GM10847 (cell line): Measurements from ENCODE around the gene RUNX2.

ENCODE experiments used
- POLR2A ChIP-seq: IDR thresholded peaks from 2 replicates; pipeline ENCODE4 v1.6.1; 2011; ENCODE audit not compliant: insufficient read length; ENCODE audit errors: extremely low read depth

The RUNX2 gene

GRCh38 chr6:45327956-45328522 is at the start of gene RUNX2:
Gene RUNX2, plus strand, starts transcription at chr6:45328330. Its CDS starts 397 bp downstream, at chr6:45328727.
- TF ChIP-seq POLR2A, result no peak

- no peak for TF ChIP-seq POLR2A
Measured at GRCh38 chr6:45278367-45278766, 49.8 kb upstream of the RUNX2 start.

DNA sequence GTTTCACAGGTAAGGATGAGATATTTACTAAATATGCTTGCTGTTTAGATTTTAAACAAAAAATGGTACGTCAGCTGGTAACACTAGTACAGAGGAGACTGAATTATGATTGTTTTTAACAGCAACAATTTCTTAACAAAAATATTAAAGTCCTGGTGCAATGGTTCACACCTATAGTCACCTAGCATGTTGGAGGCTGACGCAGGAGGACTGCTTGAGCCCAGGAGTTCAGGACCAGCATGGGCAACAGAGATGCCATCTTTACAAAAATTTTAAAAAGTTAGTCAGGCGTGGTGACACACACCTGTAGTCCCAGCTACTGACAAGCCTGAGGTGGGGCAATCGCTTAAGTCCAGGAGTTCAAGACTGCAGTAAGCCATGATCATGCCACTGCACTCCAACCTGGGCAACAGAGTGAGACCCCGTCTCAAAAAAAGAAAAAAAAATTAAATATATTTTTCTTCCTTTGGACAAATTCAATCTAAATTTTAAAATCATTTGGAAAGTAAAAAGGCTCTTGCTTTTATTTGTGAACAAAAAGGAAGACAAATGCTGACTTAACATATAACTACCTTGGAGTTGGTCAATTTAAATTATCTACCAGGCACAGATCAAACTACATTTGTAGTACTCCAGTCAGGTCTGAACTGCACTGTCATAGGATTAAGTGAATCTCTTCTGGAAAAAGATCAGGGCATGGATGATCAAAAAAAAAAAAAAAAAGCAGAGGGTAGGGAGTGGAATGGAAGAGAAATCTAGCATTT is 38.2 kb upstream of the RUNX2 start:
- no peak for TF ChIP-seq POLR2A

GRCh38 chr6:45293306-45293705 is 34.8 kb upstream of the RUNX2 start:
- no peak for TF ChIP-seq POLR2A

- TF ChIP-seq POLR2A, result no peak
Measured at GRCh38 chr6:45297320-45297719, 30.8 kb upstream of the RUNX2 start.

GRCh38 chr6:45299096-45299581 is 29.0 kb upstream of the RUNX2 start:
- no peak for TF ChIP-seq POLR2A

DNA sequence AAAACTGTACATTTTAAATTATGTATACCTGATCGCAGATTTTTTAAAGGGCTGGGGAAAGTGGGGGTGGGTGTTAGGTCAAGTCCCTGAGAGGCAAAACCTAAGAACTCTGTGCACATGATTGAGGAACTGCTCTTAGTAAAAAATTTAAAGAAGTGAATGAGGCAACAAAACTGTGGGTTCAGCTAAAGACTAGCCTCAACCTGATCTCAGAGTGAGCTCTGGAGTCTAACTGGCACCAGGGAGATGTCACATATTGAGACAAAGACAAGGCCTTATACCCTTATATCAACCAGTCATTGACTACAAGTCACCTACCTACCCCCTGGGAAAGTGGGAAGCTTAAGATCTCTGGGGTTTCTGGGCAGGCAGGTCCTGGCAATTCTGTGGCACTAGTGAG is 27.4 kb upstream of the RUNX2 start:
- TF ChIP-seq POLR2A, result no peak

DNA sequence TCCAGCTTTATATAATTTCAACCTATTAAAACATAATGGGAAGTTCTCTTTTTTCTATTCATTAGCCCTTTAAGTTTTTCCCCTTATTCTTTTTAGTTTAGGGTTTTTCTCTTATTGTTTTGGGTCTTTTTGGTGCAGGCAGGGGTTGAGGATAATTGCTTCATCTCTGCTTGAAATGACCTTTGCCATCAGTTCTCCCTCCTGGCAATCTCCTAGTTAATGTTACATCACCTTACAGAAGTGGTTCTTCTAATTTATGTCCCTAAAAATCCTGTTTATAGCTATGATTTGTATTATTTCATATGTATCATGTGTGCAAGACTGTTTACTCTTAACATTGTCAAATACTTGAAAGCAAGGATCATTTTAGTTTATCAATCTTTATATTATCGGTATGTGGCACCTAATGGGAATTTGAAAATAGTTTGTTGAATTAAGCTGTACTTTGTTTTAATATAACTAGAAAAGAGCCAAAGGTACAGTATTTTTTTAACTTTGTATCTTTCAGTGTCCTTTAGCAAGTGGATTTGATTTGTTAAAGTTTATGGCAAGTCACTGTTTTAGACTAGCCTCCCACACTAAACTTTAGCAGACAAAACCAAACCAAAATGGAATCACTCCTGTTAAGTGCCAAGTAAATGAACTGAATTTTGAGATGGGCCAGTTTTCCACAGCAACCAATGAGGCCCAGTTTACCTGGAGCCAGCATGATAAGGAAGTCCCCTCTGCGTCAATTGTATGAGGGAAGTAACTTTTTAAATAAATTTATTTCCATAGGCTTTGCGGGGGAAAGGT is 26.6 kb upstream of the RUNX2 start:
- TF ChIP-seq POLR2A, result no peak

GRCh38 chr6:45302832-45303231 is 25.3 kb upstream of the RUNX2 start:
- TF ChIP-seq POLR2A, result no peak

GRCh38 chr6:45305546-45305945 is 22.6 kb upstream of the RUNX2 start:
- TF ChIP-seq POLR2A, result no peak

- TF ChIP-seq POLR2A, result no peak
Measured at GRCh38 chr6:45310118-45310788, 17.9 kb upstream of the RUNX2 start.

DNA sequence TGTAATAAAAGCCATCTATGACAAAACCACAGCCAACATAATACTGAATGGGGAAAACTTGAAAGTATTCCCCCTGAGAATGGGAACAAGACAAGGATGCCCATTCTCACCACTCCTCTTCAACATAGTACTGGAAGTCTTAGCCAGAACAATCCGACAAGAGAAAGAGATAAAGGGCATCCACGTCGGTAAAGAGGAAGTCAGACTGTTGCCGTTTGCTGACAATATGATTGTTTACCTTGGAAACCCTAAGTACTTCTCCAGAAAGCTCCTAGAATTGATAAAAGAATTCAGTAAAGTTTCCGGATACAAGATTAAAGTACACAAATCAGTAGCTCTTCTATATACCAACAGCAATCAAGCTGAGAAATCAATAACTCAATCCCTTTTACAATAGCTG is 14.0 kb upstream of the RUNX2 start:
- no peak for TF ChIP-seq POLR2A

- no peak for TF ChIP-seq POLR2A
Measured at GRCh38 chr6:45320349-45320748, 7.8 kb upstream of the RUNX2 start.

DNA sequence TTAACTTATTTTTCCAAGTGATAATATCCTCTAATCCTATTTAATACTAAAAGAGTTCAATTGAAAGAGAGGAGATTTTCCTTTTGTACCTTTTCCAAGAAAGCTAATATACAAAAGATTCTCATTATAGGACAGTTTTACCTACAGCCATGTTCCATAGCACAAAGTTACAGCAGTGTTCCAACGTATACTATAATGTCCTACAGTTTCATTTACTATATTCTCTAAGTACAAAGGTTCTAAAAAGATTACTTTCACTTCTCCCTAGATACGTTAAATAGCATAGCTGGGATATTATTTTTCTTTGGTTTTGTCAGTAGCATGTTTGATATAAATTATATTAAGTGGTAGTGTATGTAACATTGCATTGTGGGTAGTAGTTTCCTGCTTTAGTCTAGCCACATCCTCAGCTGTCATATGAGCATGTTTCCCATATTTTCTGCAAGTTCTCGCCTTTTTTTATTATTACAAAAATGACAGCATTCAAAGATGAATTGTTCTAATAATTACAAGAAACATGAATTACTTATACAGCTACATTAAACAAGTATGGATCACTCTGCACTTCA is 4.4 kb upstream of the RUNX2 start:
- no peak for TF ChIP-seq POLR2A
